Measurements from ENCODE around the gene TRAF3IP1. TPM values are rescaled to one million over a fixed set of nuclear protein-coding genes. Genes with fewer than 3 reads are reported as not detected.

Gene TRAF3IP1
- polyA plus RNA-seq, 1 donor from 2014 or later: 12.5 TPM

DNA sequence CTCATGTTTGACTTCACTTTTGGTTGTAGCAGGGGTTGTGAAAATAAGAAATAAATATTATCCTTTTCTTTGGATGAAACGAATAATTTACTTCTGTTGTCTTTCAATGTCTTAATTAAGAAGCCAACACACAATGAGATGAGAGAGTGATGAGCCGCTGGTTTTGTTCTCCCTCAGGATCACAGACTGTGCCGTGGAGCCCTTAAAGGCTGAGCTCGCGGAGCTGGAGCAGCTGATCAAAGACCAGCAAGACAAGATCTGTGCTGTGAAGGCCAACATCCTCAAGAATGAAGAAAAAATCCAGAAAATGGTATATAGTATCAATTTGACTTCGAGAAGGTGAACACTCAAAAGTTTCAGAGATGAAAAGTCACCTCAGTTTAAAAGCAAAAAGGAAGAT lies 78.3 kb downstream of the TRAF3IP1 start:
- H3K9me3 ChIP-seq (ENCODE audit: low read length): no peaks in the 10 kb centered on the region
- no peak overlapping the region for H3K9ac ChIP-seq (ENCODE audit: low read length)
- no peak for TF ChIP-seq SMC3 (conservative IDR thresholded peaks at IDR 0.05; ENCODE audit: poor library complexity)
- TF ChIP-seq EZH2 (IDR thresholded peaks at IDR 0.05; ENCODE audit: borderline replicate concordance, insufficient read depth, low read length, poor library complexity, severe bottlenecking): no peak
- TF ChIP-seq, protein P1, sequence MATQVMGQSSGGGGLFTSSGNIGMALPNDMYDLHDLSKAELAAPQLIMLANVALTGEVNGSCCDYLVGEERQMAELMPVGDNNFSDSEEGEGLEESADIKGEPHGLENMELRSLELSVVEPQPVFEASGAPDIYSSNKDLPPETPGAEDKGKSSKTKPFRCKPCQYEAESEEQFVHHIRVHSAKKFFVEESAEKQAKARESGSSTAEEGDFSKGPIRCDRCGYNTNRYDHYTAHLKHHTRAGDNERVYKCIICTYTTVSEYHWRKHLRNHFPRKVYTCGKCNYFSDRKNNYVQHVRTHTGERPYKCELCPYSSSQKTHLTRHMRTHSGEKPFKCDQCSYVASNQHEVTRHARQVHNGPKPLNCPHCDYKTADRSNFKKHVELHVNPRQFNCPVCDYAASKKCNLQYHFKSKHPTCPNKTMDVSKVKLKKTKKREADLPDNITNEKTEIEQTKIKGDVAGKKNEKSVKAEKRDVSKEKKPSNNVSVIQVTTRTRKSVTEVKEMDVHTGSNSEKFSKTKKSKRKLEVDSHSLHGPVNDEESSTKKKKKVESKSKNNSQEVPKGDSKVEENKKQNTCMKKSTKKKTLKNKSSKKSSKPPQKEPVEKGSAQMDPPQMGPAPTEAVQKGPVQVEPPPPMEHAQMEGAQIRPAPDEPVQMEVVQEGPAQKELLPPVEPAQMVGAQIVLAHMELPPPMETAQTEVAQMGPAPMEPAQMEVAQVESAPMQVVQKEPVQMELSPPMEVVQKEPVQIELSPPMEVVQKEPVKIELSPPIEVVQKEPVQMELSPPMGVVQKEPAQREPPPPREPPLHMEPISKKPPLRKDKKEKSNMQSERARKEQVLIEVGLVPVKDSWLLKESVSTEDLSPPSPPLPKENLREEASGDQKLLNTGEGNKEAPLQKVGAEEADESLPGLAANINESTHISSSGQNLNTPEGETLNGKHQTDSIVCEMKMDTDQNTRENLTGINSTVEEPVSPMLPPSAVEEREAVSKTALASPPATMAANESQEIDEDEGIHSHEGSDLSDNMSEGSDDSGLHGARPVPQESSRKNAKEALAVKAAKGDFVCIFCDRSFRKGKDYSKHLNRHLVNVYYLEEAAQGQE (IDR thresholded peaks at IDR 0.05; ENCODE audit: borderline replicate concordance): no peak
- no peak for TF ChIP-seq EP300 (conservative IDR thresholded peaks at IDR 0.05; ENCODE audit: poor library complexity, severe bottlenecking)
- no peak for TF ChIP-seq POLR2AphosphoS5 (IDR thresholded peaks at IDR 0.05)
- no peak for TF ChIP-seq TAF1 (IDR thresholded peaks at IDR 0.05; ENCODE audit: low read depth)
- no peak for TF ChIP-seq RAD21 (conservative IDR thresholded peaks at IDR 0.05)
- TF ChIP-seq MXI1 (conservative IDR thresholded peaks at IDR 0.05; ENCODE audit: poor library complexity, severe bottlenecking): no peak
- TF ChIP-seq, protein P2, sequence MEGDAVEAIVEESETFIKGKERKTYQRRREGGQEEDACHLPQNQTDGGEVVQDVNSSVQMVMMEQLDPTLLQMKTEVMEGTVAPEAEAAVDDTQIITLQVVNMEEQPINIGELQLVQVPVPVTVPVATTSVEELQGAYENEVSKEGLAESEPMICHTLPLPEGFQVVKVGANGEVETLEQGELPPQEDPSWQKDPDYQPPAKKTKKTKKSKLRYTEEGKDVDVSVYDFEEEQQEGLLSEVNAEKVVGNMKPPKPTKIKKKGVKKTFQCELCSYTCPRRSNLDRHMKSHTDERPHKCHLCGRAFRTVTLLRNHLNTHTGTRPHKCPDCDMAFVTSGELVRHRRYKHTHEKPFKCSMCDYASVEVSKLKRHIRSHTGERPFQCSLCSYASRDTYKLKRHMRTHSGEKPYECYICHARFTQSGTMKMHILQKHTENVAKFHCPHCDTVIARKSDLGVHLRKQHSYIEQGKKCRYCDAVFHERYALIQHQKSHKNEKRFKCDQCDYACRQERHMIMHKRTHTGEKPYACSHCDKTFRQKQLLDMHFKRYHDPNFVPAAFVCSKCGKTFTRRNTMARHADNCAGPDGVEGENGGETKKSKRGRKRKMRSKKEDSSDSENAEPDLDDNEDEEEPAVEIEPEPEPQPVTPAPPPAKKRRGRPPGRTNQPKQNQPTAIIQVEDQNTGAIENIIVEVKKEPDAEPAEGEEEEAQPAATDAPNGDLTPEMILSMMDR (IDR thresholded peaks at IDR 0.05; ENCODE audit: poor library complexity, severe bottlenecking): no peak
- no peak overlapping the region for H2AFZ ChIP-seq (ENCODE audit: low read depth, low read length)
- H3K27me3 ChIP-seq (ENCODE audit: insufficient read depth, low read depth, low read length): no peaks in the 10 kb centered on the region
- no peaks in the 10 kb centered on the region for H3K9me2 ChIP-seq (ENCODE audit: insufficient read depth, low read length)
- no peaks in the 10 kb centered on the region for H3K36me3 ChIP-seq (ENCODE audit: insufficient read depth, low read length)
- no peak overlapping the region for H3K27ac ChIP-seq (ENCODE audit: low read length)
- no peaks in the 10 kb centered on the region for H3F3A ChIP-seq (ENCODE audit: insufficient read depth, low read length, poor library complexity, severe bottlenecking)
- no peak overlapping the region for H3K4me2 ChIP-seq (ENCODE audit: low read length)
- H3K79me2 ChIP-seq (replicated peaks; ENCODE audit: insufficient read depth, low read length): no peaks in the 10 kb centered on the region
- no peak overlapping the region for H3K4me3 ChIP-seq (ENCODE audit: low read length)
- H4K20me1 ChIP-seq (ENCODE audit: insufficient read depth): no peaks in the 10 kb centered on the region

DNA sequence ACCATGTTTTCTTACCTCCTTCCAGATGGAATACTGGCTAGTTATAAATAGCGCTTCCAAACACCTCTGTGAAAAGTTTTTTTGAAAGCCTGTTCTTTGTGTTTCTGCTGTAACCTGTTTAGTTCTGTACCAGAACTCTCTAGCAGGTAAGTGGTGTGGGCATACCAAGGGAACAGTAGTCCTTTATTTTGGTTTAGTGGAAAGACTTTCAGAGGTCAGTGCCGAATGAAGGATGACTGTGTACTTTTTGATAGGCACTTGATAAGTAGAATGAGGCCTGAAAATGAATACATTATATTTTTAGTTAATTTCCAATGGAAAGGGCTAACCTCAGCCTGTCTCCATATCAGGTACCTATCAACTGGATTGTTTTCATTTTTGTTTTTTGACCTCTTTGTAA lies 78.8 kb downstream of the TRAF3IP1 start:
- H3K27ac ChIP-seq (ENCODE audit: low read length): no peak overlapping the region

More for the DNA sequence above, 78.8 kb downstream of the TRAF3IP1 start:
- H3K9me3 ChIP-seq (ENCODE audit: low read length): no peaks in the 10 kb centered on the region
- H2AFZ ChIP-seq (ENCODE audit: low read depth, low read length): no peak overlapping the region
- H3K27me3 ChIP-seq (ENCODE audit: insufficient read depth, low read depth, low read length): no peaks in the 10 kb centered on the region
- no peaks in the 10 kb centered on the region for H3F3A ChIP-seq (ENCODE audit: insufficient read depth, low read length, poor library complexity, severe bottlenecking)
- H4K20me1 ChIP-seq (ENCODE audit: insufficient read depth): no peaks in the 10 kb centered on the region
- no peaks in the 10 kb centered on the region for H3K36me3 ChIP-seq (ENCODE audit: insufficient read depth, low read length)
- H3K4me2 ChIP-seq (ENCODE audit: low read length): no peak overlapping the region
- no peak overlapping the region for H3K4me3 ChIP-seq (ENCODE audit: low read length)
- no peaks in the 10 kb centered on the region for H3K79me2 ChIP-seq (replicated peaks; ENCODE audit: insufficient read depth, low read length)
- TF ChIP-seq, protein P2 (IDR thresholded peaks at IDR 0.05; ENCODE audit: poor library complexity, severe bottlenecking): no peak
- TF ChIP-seq EP300 (conservative IDR thresholded peaks at IDR 0.05; ENCODE audit: poor library complexity, severe bottlenecking): no peak
- TF ChIP-seq TAF1 (IDR thresholded peaks at IDR 0.05; ENCODE audit: low read depth): no peak
- no peak for TF ChIP-seq EZH2 (IDR thresholded peaks at IDR 0.05; ENCODE audit: borderline replicate concordance, insufficient read depth, low read length, poor library complexity, severe bottlenecking)
- TF ChIP-seq POLR2AphosphoS5 (IDR thresholded peaks at IDR 0.05): no peak
- TF ChIP-seq MXI1 (conservative IDR thresholded peaks at IDR 0.05; ENCODE audit: poor library complexity, severe bottlenecking): no peak
- no peak for TF ChIP-seq RAD21 (conservative IDR thresholded peaks at IDR 0.05)
- TF ChIP-seq SMC3 (conservative IDR thresholded peaks at IDR 0.05; ENCODE audit: poor library complexity): no peak
- TF ChIP-seq, protein P1 (IDR thresholded peaks at IDR 0.05; ENCODE audit: borderline replicate concordance): no peak
- H3K9me2 ChIP-seq (ENCODE audit: insufficient read depth, low read length): no peaks in the 10 kb centered on the region
- H3K9ac ChIP-seq (ENCODE audit: low read length): no peak overlapping the region

All from neural cell (in vitro differentiated cells).